HG03064 (cell line): ENCODE data around the gene UPK3A.
"Not testable (repeated sequence)": the region's sequence is repeated elsewhere in the genome, so short reads cannot be mapped to it uniquely, and the experiment has no call there.

ENCODE experiments used
- ATAC-seq: cut with Tn5 transposase; IDR thresholded peaks from one replicate; pipeline ENCODE4 v1.9.1; 2021; ENCODE audit warnings: low read depth; ENCODE audit not compliant: unreplicated experiment

Gene UPK3A

DNA sequence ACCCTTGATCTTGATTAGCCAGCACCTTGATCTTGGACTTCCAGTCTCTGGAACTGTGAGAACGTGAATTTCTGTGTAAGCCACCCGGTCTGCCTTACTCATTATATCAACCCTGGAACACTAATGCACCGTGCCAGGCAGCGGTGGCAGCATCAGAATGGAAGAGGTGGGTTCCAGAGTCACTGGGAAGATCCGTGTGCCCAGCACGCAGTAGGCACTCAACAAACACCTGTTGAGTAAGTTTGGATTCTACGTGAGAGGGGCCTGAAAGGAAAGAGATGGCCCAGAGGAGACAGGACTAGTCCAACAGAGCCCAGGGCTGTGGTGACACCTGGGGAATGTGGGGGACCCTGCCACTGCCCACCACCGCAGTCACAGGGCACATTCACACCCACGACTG is 6.6 kb upstream of the UPK3A start:
- ATAC-seq = no peak

DNA sequence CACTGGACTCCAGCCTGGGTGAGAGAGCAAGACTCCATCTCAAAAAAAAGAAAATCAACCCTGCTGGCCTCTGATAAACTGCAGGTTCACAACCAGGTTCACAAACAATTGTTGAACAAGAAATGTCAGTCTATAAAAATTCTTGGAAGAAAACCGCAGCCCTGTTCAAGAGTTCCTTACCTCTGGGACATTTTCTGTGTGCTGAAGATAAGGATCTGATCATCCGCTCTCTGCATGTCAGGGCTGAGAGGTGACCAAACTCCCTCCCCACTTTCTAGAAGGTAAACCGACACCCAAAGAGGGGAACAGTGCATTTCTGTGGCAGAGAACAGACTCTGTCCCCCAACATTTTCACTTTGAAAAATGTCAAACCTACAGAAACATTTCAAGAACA is 4.2 kb upstream of the UPK3A start:
- no peak for ATAC-seq

- ATAC-seq = no peak
These were observed 3.7 kb upstream of the UPK3A start for GRCh38 chr22:45281010-45281409.

DNA sequence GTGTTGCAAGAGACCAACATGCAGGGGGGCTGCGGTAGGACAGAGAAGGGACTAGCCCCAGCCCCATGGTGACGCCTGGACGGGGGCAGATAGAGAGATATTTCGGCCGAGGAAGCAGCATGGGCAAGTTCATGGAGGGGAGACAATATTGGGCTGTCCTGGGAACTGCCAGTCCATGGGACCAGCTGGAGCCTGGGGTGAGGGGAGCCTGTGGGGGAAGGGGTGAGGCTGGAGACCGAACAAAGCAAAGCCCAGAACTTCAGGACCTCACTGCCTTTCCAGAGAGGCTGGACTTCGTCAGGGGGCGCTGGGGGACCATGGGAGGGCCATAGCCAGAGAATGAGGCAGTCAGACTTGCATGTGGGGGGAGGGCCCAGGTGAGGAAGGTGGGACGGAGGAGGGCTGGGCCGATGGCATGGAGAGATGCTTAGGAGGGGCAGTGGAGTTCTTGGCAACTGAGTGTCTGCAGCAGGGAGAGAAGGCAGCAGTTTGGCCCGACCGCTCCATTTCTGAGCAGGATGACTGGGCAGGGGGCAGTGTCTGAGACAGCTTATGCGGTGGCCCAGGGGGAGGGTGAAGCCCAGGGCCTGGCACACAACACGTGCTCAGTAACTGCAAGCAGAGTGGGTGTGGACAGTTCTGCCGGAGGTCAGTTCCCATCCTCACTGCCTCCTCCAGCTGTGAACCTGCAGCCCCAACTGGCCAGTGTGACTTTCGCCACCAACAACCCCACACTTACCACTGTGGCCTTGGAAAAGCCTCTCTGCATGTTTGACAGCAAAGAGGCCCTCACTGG is 712 bp downstream of the UPK3A start:
- no peak for ATAC-seq

GRCh38 chr22:45286854-45287551 is 2.3 kb downstream of the UPK3A start:
- no peak for ATAC-seq

DNA sequence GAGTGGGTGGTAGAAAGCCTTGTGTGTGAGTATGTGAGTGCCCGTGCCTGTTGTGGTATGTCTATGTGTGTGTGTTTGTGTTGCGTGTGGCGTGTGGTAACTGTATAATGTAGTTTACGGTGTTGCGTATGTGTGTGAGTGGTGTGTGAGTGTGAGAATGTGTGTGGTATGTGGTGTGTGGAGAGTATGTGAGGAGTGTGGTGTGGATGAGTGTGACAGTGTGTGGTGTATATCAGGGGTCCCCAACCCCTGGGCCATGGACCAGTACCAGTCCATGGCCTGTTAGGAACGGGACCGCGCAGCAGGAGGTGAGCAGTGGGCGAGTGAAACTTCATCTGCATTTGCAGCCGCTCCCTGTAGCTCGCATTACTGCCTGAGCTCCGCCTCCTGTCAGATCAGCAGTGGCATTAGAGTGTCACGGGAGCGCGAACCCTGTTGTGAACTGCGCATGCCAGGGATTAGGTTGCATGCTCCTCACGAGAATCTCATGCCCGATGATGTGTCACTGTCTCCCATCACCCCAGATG is 5.7 kb downstream of the UPK3A start:
- ATAC-seq = no peak

DNA sequence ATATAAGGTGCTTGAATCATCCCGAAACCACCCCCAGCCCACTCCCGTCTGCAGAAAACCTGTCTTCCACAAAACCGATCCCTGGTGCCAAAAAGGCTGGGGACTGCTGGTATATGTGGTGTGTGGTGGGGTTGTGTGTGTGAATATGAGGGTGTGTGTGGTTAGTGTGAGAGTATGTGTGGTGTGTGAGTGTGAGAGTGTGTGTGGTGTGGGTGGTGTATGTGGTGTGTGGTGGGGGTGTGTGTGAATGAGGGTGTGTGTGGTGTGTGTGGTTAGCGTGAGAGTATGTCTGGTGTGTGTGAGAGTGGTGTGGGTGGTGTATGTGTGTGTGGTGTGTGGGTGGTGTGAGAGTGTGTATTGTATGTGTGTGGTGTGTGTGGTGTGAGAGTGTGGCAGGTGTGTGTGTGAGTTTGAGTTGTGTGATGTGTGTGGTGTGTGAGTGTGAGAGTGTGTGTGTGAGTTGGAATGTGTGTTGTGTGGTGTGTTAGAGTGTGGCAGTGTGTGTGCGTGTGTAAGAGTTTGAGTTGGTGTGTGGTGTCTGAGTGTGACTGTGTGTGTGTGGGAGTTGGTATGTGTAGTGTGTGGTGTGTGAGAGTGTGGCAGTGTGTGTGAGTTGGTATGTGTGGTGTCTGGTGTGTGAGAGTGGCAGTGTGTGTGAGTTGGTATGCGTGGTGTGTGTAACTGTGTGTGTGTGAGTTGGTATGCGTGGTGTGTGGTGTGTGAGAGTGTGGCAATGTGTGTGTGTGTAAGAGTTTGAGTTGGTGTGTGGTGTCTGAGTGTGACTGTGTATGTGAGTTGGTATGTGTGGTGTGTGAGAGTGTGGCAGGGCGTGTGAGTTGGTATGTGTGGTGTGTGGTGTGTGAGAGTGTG is 6.5 kb downstream of the UPK3A start:
- no peak for ATAC-seq

DNA sequence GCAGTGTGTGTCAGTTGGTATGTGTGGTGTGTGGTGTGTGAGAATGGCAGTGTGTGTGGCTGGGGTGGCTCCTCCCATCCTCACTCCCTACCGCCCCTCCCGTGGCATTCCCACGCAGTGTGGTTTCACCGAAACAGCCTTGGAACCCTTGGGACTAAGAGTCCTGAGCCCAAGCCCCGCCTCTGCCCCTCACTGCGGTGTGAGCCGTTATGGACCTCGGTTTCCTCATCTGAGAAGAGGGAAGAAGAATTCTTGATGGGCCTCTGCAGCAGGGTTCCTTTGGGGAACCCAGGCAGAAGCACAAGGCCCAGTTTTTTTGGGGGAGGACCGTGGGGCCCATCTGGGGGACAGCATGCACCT is 7.2 kb downstream of the UPK3A start:
- ATAC-seq = no peak

- ATAC-seq = no peak
These were observed 8.1 kb downstream of the UPK3A start for GRCh38 chr22:45292731-45293442.

- ATAC-seq = no peak
These were observed 9.3 kb downstream of the UPK3A start for GRCh38 chr22:45294030-45294429.

DNA sequence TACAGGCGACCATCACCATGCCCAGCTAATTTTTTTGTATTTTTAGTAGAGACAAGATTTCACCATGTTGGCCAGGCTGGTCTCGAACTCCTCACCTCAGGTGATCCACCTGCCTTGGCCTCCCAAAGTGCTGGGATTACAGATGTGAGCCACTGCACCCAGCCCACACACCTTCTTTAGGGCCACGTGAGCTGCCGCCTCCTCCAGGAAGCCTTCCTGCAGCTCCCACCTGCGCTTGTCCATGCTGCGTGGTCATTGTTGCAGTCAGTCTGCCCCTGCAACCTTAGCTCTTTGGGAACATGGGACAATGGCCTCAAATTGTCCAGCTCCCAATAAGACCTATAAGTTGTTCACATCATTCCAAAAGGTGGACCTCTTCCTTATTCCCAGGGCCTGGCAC is 10.3 kb downstream of the UPK3A start:
- not testable (repeated sequence) for ATAC-seq

DNA sequence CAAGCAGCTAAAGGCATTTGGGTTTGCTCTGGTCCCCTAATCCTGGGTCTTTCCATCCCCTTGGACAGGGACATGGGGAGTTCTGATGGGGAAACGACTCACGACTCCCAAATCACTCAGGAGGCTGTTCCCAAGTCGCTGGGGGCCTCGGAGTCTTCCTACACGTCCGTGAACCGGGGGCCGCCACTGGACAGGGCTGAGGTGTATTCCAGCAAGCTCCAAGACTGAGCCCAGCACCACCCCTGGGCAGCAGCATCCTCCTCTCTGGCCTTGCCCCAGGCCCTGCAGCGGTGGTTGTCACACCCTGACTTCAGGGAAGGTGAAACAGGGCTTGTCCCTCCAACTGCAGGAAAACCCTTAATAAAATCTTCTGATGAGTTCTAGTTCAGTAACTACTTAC is 10.7 kb downstream of the UPK3A start:
- no peak for ATAC-seq

GRCh38 chr22:45296628-45297297 is 12.0 kb downstream of the UPK3A start:
- ATAC-seq = no peak

DNA sequence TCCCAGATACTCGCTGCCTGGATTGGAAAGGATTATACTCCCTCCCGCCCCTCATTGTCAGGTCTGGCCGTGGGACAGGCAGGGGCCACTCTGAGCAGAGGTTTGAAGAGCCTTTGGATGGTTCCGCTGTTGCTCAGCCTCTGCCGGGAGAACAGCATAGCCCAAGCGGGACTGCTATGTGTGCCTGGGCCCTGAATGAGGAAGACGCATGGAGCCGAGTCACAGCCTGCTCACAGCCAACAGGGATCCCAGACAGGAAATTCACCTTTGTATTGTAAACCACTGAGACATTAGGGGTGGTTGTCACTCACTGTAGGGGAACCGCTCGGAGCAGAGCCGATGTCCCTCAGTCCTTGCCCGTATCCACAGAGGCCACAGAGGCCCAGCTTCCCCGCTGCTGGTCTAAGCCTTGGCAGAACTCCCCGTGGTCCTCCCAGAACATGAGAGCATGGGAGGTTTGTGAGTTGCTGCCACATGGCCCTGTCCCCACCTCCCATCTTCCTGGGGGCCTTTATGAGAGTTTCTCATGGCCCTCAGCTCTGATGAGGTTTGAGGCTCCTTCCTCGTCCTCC is 14.3 kb downstream of the UPK3A start:
- ATAC-seq = no peak

- no peak for ATAC-seq
These were observed 18.0 kb downstream of the UPK3A start for GRCh38 chr22:45302751-45303150.

- ATAC-seq = no peak
These were observed 18.4 kb downstream of the UPK3A start for GRCh38 chr22:45303181-45303580.

- ATAC-seq = no peak
These were observed 20.2 kb downstream of the UPK3A start for GRCh38 chr22:45304971-45305370.

GRCh38 chr22:45305456-45306075 is 20.8 kb downstream of the UPK3A start:
- no peak for ATAC-seq

GRCh38 chr22:45306139-45306538 is 21.4 kb downstream of the UPK3A start:
- no peak for ATAC-seq
